A549 (cell line): ENCODE results near the gene PEX14. TPM values are rescaled to one million over a fixed set of nuclear protein-coding genes. Genes with fewer than 3 reads are reported as not detected.
A peak's percentile ranks its signal among the peaks of the same experiment; 100 is the strongest.

Source experiments
- ATAC-seq, 2 experiments: fragments of 200-7000 bp in 1 of 2; fragments of >200 bp in 1 of 2; cut with Nextera tagmentation in 1 of 2; cut with Tn5 transposase in 1 of 2; 3 replicates each; pipeline versions ENCODE4 v1.8.0 to v1.9.1; 2018 to 2020; ENCODE audit warnings: mild to moderate bottlenecking in 1 of 2, moderate library complexity in 1 of 2
- CTCF ChIA-PET: fragments of 300-600 bp; sonication (Branson Sonifier 250); formaldehyde crosslinking; extraction: SDS; loops from one replicate; lab custom pipeline; 2021; ENCODE audit warnings: antibody characterized with exemption, inconsistent platforms; lab: Yijun Ruan, JAX
- POLR2A ChIA-PET: fragments of 350-600 bp; formaldehyde crosslinking; extraction: SDS; loops from one replicate; lab custom pipeline; 2021; ENCODE audit warnings: antibody characterized with exemption, inconsistent platforms; lab: Yijun Ruan, JAX
- DNase-seq, 2 experiments: peaks; one replicate each; pipeline versions ENCODE4 v3.0.0 to v3.0.0-alpha.2; 2011 to 2016; ENCODE audit warnings: low read depth in 1 of 2, low spot score in 1 of 2
- FAIRE-seq: peaks from 2 replicates; lab custom pipeline; 2011; peaks lifted over from hg19 to GRCh38; lab: Jason Lieb, UNC
- H3K27ac ChIP-seq, 2 experiments: fragments of >200 bp; sonication (Bioruptor Twin); formaldehyde crosslinking; 3 replicates each; pipeline ENCODE4 v1.5.1; 2016 to 2017
- H3K4me1 ChIP-seq: fragments of >200 bp; sonication (Bioruptor Twin); formaldehyde crosslinking; 3 replicates; pipeline ENCODE4 v1.6.1; 2016
- H3K4me2 ChIP-seq: fragments of >200 bp; sonication (Bioruptor Twin); formaldehyde crosslinking; 3 replicates; pipeline ENCODE4 v1.6.1; 2016
- H3K4me3 ChIP-seq: fragments of >200 bp; sonication (Bioruptor Twin); formaldehyde crosslinking; 3 replicates; pipeline ENCODE4 v1.5.1; 2016
- H3K9me3 ChIP-seq: fragments of >200 bp; sonication (Bioruptor Twin); formaldehyde crosslinking; 3 replicates; pipeline ENCODE4 v1.6.1; 2016
- BHLHE40 ChIP-seq: IDR thresholded peaks from 2 replicates; pipeline ENCODE4 v1.6.1; 2012; ENCODE audit warnings: low read depth, low read length, inconsistent platforms
- CHD2 ChIP-seq: fragments of 150-350 bp; IDR thresholded peaks from 2 replicates; pipeline ENCODE4 v1.6.1; 2014; ENCODE audit warnings: low read length; ENCODE audit not compliant: partially characterized antibody
- EHF ChIP-seq: fragments of 250-450 bp; sonication (Bioruptor Pico); IDR thresholded peaks from 2 replicates; pipeline ENCODE4 v1.5.0; 2020; ENCODE audit warnings: mild to moderate bottlenecking
- FOSL2 ChIP-seq, 2 experiments: fragments of 450-650 bp in 1 of 2; fragments of >200 bp in 1 of 2; sonication (Bioruptor Twin) in 1 of 2; formaldehyde crosslinking; IDR thresholded peaks; 2 replicates each; pipeline versions ENCODE4 v1.5.0 to v1.6.1; 2016 to 2020; ENCODE audit warnings: mild to moderate bottlenecking in 1 of 2, moderate library complexity in 1 of 2
- GATA3 ChIP-seq: IDR thresholded peaks from 2 replicates; pipeline ENCODE4 v1.6.1; 2012; ENCODE audit warnings: borderline replicate concordance
- HDAC2 ChIP-seq: fragments of 200-600 bp; sonication (generic); IDR thresholded peaks from 2 replicates; pipeline ENCODE4 v1.6.1; 2016
- HEYL ChIP-seq: fragments of 250-450 bp; sonication (Bioruptor Pico); IDR thresholded peaks from 2 replicates; pipeline ENCODE4 v1.8.0; 2021; ENCODE audit warnings: mild to moderate bottlenecking, moderate library complexity
- HOXB5 ChIP-seq: fragments of 250-450 bp; sonication (Bioruptor Pico); IDR thresholded peaks from 2 replicates; pipeline ENCODE4 v1.5.0; 2020; ENCODE audit warnings: mild to moderate bottlenecking, moderate library complexity
- JUN ChIP-seq, 2 experiments: fragments of >200 bp; sonication (Bioruptor Twin); formaldehyde crosslinking; IDR thresholded peaks; 2 replicates in 1 of 2; 3 replicates in 1 of 2; pipeline ENCODE4 v1.6.1; 2016 to 2017
- JUNB ChIP-seq: fragments of >200 bp; sonication (Bioruptor Twin); formaldehyde crosslinking; IDR thresholded peaks from 2 replicates; pipeline ENCODE4 v1.6.1; 2016
- KDM1A ChIP-seq: fragments of 200-600 bp; sonication (generic); IDR thresholded peaks from 2 replicates; pipeline ENCODE4 v1.6.1; 2016; ENCODE audit warnings: low read depth, mild to moderate bottlenecking
- MAFK ChIP-seq: fragments of 450-650 bp; IDR thresholded peaks from 2 replicates; pipeline ENCODE4 v1.6.1; 2014; ENCODE audit not compliant: partially characterized antibody
- MAZ ChIP-seq: fragments of 150-350 bp; IDR thresholded peaks from 2 replicates; pipeline ENCODE4 v1.6.1; 2014; ENCODE audit warnings: antibody characterized with exemption, low read depth, low read length, borderline replicate concordance
- NFE2L2 ChIP-seq: fragments of 150-350 bp; conservative IDR thresholded peaks from 2 replicates; pipeline ENCODE4 v1.6.1; 2014; ENCODE audit warnings: low read length
- NR3C1 ChIP-seq: fragments of >200 bp; sonication (Bioruptor Twin); formaldehyde crosslinking; IDR thresholded peaks from 3 replicates; pipeline ENCODE4 v1.6.1; 2017
- PHF8 ChIP-seq: fragments of 200-600 bp; sonication (generic); IDR thresholded peaks from 2 replicates; pipeline ENCODE4 v1.6.1; 2016; ENCODE audit warnings: low read depth, mild to moderate bottlenecking, antibody characterized with exemption, moderate library complexity, borderline replicate concordance
- POLR2AphosphoS2 ChIP-seq: conservative IDR thresholded peaks from 2 replicates; pipeline ENCODE4 v1.6.1; 2012; ENCODE audit warnings: low read length, improper control_type of control experiment, inconsistent platforms
- RAD21 ChIP-seq, 2 experiments: fragments of >200 bp in 1 of 2; sonication (Bioruptor Twin) in 1 of 2; formaldehyde crosslinking in 1 of 2; IDR thresholded peaks in 1 of 2; conservative IDR thresholded peaks in 1 of 2; 2 replicates in 1 of 2; 3 replicates in 1 of 2; pipeline ENCODE4 v1.6.1; 2012 to 2018; ENCODE audit warnings: inconsistent platforms in 1 of 2
- RFX5 ChIP-seq: fragments of 450-650 bp; IDR thresholded peaks from 2 replicates; pipeline ENCODE4 v1.7.1; 2014; ENCODE audit warnings: antibody characterized with exemption, mild to moderate bottlenecking, moderate library complexity
- RNF2 ChIP-seq: fragments of 200-600 bp; sonication (generic); IDR thresholded peaks from 2 replicates; pipeline ENCODE4 v1.6.1; 2016; ENCODE audit warnings: low read depth, mild to moderate bottlenecking, antibody characterized with exemption, moderate library complexity, borderline replicate concordance
- SREBF2 ChIP-seq: fragments of 450-650 bp; IDR thresholded peaks from 2 replicates; pipeline ENCODE4 v1.6.1; 2014; ENCODE audit warnings: mild to moderate bottlenecking, moderate library complexity
- TFCP2L1 ChIP-seq: fragments of 250-450 bp; sonication (Bioruptor Pico); IDR thresholded peaks from 2 replicates; pipeline ENCODE4 v1.5.0; 2021; ENCODE audit warnings: mild to moderate bottlenecking
- ZFP36 ChIP-seq: fragments of 450-650 bp; IDR thresholded peaks from 2 replicates; pipeline ENCODE4 v1.6.1; 2014; ENCODE audit warnings: borderline replicate concordance; ENCODE audit not compliant: partially characterized antibody
- ZNF302 ChIP-seq: fragments of 250-450 bp; sonication (Bioruptor Pico); IDR thresholded peaks from 2 replicates; pipeline ENCODE4 v1.9.0; 2021; ENCODE audit warnings: inconsistent platforms, mild to moderate bottlenecking, moderate library complexity
- ZSCAN20 ChIP-seq: fragments of 250-450 bp; sonication (Bioruptor Pico); IDR thresholded peaks from 2 replicates; pipeline ENCODE4 v1.8.0; 2022; ENCODE audit warnings: mild to moderate bottlenecking, moderate library complexity
- WGBS: methylation state at CpG from one replicate; pipeline ENCODE4 v1.1.6; 2017; ENCODE audit errors: missing lambda C conversion rate; 5-methylcytosine and 5-hydroxymethylcytosine counted together
- polyA plus RNA-seq, 4 experiments: library from polyadenylated mRNA; depleted of rRNA in 3 of 4; stranded (reverse); fragments of >200 nt; fragmentation: RNase III in 1 of 4; extraction: RNeasy Plus Mini Kit Qiagen cat#74134 plus additional on column Dnase treatment in 1 of 4; gene quantifications; 2 replicates in 3 of 4; 3 replicates in 1 of 4; pipeline ENCODE4 v1.2.3, GENCODE V29; 2011 to 2017
- TF ChIP-seq, protein P1 (sequence below): IDR thresholded peaks from 2 replicates; pipeline ENCODE4 v1.6.1; 2012
- TF ChIP-seq, protein P2 (sequence below): IDR thresholded peaks from 2 replicates; pipeline ENCODE4 v1.6.1; 2012
- TF ChIP-seq, protein P3 (sequence below): fragments of 150-350 bp; IDR thresholded peaks from 2 replicates; pipeline ENCODE4 v1.6.1; 2014; ENCODE audit warnings: low read depth, mild to moderate bottlenecking, low read length

Gene PEX14
- polyA plus RNA-seq, 2 of the 4 experiments (the other 2 are of a cell fraction): 7.7 to 15.0 TPM

DNA sequence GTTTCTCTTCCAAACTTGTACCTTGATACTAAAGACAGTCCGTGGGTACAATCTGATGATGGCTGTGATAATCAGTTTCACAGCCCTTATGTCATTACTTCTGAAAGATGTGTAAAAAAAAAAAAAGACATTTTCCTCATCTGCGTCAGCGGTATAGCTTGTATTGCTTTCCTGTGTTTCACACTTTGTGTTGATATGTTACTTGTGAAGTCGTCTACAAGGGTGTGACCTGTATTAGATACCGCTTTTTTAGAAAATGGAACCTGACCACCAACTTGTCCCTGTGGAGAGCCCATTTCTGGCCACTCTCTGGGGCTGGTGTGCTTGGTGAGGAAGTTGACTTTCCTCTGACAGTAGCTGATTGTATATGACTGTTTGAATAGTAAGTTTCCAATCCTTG, 50.5 kb downstream of the PEX14 start:
- ChIA-PET CTCF (interaction anchor here (1.0 to 1.5 kb wide), 2 partner anchors 13 to 74 kb away, joined by 3 read pairs; no protein-coding TSS in a partner anchor), POLR2A (no interaction called here)

DNA sequence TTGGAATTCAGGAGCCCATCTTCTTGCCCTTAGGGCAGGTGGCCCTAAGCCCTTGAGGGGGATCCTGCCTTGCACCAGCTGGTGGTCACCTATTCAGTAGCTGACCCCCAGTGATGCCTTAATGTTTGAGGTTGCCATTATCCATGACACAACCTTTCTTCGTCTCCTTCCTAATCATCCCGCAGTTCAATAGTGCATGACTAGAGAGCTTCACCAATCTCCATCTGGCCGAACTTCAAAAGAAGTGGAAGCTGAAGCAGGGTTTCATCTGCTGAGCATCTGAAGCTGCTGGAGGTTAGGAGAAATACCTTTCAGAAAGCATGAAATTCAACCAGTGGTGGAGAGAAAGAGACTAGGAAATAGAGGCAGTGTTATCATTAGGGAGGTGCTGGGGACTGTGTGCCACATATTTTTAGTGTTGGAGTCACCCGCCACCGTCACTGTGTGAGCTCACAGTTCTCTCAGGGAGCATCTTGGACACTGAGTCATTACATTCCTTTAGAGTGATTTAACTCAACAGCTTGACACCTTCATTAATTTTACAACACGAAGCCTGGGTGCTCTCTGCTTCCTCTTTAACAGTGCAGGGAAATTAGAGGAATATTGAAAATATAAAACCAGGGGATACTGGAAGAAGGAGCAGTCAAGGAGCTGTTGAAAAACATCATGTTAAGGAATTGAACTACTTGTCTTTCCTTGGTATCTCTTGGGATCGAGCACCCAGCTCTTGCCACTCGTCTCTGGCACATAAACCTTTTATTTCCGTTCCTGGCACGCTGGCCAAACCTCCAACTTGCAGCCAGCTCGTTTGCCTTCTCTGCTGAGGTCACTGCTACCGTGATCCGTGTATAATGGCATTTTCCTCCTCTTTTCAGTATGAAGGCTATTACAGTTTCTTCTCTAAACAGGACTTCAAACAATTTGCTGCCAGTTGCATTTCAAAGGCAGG, 53.6 kb downstream of the PEX14 start:
- H3K27ac ChIP-seq: peak overlapping the region; percentile 51 to 78
- WGBS: 12% methylated on average over 13 of the region's 13 CpGs
- DNase-seq: peak; percentile 49 to 60
- H3K4me3 ChIP-seq: no peak overlapping the region; the same call in 2 of the 3 replicates
- no peaks in the 10 kb centered on the region for H3K9me3 ChIP-seq
- POLR2A ChIA-PET: interaction anchor here (0.6 kb wide), 1 partner anchor 296 kb away, joined by 3 read pairs; no protein-coding TSS in a partner anchor
- ATAC-seq: peak; percentile 87 to 94
- TF ChIP-seq BHLHE40 (no peak), FOSL2 (IDR thresholded peaks at IDR 0.05) (peak; percentile 19; the same call in 1 of the 2 replicates), FOSL2 (CRISPR knock-in tag; IDR thresholded peaks at IDR 0.05) (peak; percentile 63), JUNB (no peak), JUN (IDR thresholded peaks at IDR 0.05) (no peak), MAFK (no peak), EHF (CRISPR knock-in tag) (no peak), ZNF302 (CRISPR knock-in tag) (no peak), ZFP36 (no peak), HOXB5 (CRISPR knock-in tag) (no peak), HEYL (no peak), GATA3 (0 out of 2 replicates have a peak, but pooled peaks have one; percentile 17), KDM1A (no peak), NR3C1 (no peak), TFCP2L1 (CRISPR knock-in tag) (no peak), HDAC2 (no peak)
- TF ChIP-seq, protein P1, sequence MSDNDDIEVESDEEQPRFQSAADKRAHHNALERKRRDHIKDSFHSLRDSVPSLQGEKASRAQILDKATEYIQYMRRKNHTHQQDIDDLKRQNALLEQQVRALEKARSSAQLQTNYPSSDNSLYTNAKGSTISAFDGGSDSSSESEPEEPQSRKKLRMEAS: peak; percentile 39
- TF ChIP-seq, protein P2, sequence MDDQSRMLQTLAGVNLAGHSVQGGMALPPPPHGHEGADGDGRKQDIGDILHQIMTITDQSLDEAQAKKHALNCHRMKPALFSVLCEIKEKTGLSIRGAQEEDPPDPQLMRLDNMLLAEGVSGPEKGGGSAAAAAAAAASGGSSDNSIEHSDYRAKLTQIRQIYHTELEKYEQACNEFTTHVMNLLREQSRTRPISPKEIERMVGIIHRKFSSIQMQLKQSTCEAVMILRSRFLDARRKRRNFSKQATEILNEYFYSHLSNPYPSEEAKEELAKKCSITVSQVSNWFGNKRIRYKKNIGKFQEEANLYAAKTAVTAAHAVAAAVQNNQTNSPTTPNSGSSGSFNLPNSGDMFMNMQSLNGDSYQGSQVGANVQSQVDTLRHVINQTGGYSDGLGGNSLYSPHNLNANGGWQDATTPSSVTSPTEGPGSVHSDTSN: no peak
- TF ChIP-seq, all 56 proteins: peak for 3
- no peak for FAIRE-seq
- H3K4me1 ChIP-seq: peaks cover 33% of the 10 kb centered on the region
- peak overlapping the region; percentile 80 for H3K4me2 ChIP-seq
- CTCF ChIA-PET: interaction anchor here (0.9 to 2.2 kb wide), 5 partner anchors 14 to 358 kb away, joined by 3 to 10 read pairs (median 5); no protein-coding TSS in a partner anchor

More for the DNA sequence above, 50.5 kb downstream of the PEX14 start:
- H3K4me2 ChIP-seq: no peak overlapping the region
- no peak for ATAC-seq
- H3K4me1 ChIP-seq: peaks cover 31% of the 10 kb centered on the region
- TF ChIP-seq ZSCAN20 (no peak), TFCP2L1 (CRISPR knock-in tag) (no peak), MAZ (no peak), POLR2AphosphoS2 (no peak), RAD21 (conservative IDR thresholded peaks at IDR 0.05 in 1 of 2, IDR thresholded peaks at IDR 0.05 in 1 of 2) (no peak), KDM1A (no peak), CHD2 (no peak), NFE2L2 (no peak), PHF8 (no peak), SREBF2 (no peak), RNF2 (no peak), RFX5 (no peak), NR3C1 (no peak), MAFK (no peak)
- TF ChIP-seq, protein P3, sequence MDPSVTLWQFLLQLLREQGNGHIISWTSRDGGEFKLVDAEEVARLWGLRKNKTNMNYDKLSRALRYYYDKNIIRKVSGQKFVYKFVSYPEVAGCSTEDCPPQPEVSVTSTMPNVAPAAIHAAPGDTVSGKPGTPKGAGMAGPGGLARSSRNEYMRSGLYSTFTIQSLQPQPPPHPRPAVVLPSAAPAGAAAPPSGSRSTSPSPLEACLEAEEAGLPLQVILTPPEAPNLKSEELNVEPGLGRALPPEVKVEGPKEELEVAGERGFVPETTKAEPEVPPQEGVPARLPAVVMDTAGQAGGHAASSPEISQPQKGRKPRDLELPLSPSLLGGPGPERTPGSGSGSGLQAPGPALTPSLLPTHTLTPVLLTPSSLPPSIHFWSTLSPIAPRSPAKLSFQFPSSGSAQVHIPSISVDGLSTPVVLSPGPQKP: no peak
- no peak overlapping the region for H3K27ac ChIP-seq
- FAIRE-seq: no peak
- H3K9me3 ChIP-seq: no peaks in the 10 kb centered on the region
- 91% methylated on average over 5 of the region's 5 CpGs for WGBS
- no peak for DNase-seq
- H3K4me3 ChIP-seq: no peak overlapping the region
